Tibial artery (tissue), 4 donors: ENCODE data around the gene MYOZ3.
A peak's percentile ranks its signal among the peaks of the same experiment; 100 is the strongest.

ENCODE experiments used
- DNase-seq, 2 donors: peaks; one replicate each; pipeline ENCODE4 v3.0.0-alpha.2; 2019
- H3K27ac ChIP-seq, 2 donors: fragments of 200-600 bp; sonication (generic) in 1 of 2; 1 replicate in 1 of 2; 2 replicates in 1 of 2; pipeline ENCODE4 v1.5.1; 2018 to 2019; ENCODE audit warnings: mild to moderate bottlenecking in 1 of 2
- H3K27me3 ChIP-seq, 2 donors: fragments of 200-600 bp; sonication (generic) in 1 of 2; one replicate each; pipeline versions ENCODE4 v1.5.1 to v1.6.0; 2016 to 2019
- H3K36me3 ChIP-seq, 3 donors: fragments of 200-600 bp; sonication (generic) in 2 of 3; one replicate each; pipeline ENCODE4 v1.5.1; 2016 to 2019; ENCODE audit warnings: mild to moderate bottlenecking in 2 of 3
- H3K4me1 ChIP-seq, 4 donors: fragments of 200-600 bp; sonication (generic) in 2 of 4; 1 replicate in 3 of 4; 2 replicates in 1 of 4; pipeline ENCODE4 v1.5.1; 2016 to 2019
- H3K4me3 ChIP-seq, 2 donors: fragments of 200-600 bp; sonication (generic) in 1 of 2; 1 replicate in 1 of 2; 2 replicates in 1 of 2; pipeline ENCODE4 v1.5.1; 2018 to 2019; ENCODE audit warnings: mild to moderate bottlenecking in 2 of 2
- H3K9me3 ChIP-seq, 3 donors: fragments of 200-600 bp; sonication (generic) in 1 of 3; one replicate each; pipeline ENCODE4 v1.5.1; 2016 to 2019
- intact Hi-C: fragments of 100-400 bp; cut with DNase I; formaldehyde crosslinking; loops from one replicate; pipeline ENCODE4 v1.15.0; 2023; ENCODE audit warnings: low total_unique reads
- TF ChIP-seq, protein P1 (sequence below), 2 experiments: fragments of 200-600 bp in 1 of 2; fragments of 450-650 bp in 1 of 2; IDR thresholded peaks; one replicate each; pipeline ENCODE4 v1.5.1; 2017 to 2019; ENCODE audit warnings: antibody characterized with exemption in 2 of 2, mild to moderate bottlenecking in 1 of 2, moderate library complexity in 1 of 2

Gene MYOZ3

GRCh38 chr5:150642567-150642927 is 18.5 kb upstream of the MYOZ3 start:
- H3K4me1 ChIP-seq = peaks cover 7 to 100% (median 85%) of the 10 kb centered on the region in 4 donors
- peak overlapping the region; percentile 83 to 86 for H3K27ac ChIP-seq
- intact Hi-C loops = loop anchor here (10.0 kb wide), 1 partner anchor 158 kb away; no protein-coding TSS in a partner anchor
- peak; percentile 82 to 92 for DNase-seq
- TF ChIP-seq, protein P1, sequence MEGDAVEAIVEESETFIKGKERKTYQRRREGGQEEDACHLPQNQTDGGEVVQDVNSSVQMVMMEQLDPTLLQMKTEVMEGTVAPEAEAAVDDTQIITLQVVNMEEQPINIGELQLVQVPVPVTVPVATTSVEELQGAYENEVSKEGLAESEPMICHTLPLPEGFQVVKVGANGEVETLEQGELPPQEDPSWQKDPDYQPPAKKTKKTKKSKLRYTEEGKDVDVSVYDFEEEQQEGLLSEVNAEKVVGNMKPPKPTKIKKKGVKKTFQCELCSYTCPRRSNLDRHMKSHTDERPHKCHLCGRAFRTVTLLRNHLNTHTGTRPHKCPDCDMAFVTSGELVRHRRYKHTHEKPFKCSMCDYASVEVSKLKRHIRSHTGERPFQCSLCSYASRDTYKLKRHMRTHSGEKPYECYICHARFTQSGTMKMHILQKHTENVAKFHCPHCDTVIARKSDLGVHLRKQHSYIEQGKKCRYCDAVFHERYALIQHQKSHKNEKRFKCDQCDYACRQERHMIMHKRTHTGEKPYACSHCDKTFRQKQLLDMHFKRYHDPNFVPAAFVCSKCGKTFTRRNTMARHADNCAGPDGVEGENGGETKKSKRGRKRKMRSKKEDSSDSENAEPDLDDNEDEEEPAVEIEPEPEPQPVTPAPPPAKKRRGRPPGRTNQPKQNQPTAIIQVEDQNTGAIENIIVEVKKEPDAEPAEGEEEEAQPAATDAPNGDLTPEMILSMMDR (IDR thresholded peaks at IDR 0.05) = no peak
- no peaks in the 10 kb centered on the region for H3K9me3 ChIP-seq
- H3K27me3 ChIP-seq = no peaks in the 10 kb centered on the region
- H3K4me3 ChIP-seq = peak overlapping the region in 1 of 2 donors; percentile 11
- no peaks in the 10 kb centered on the region for H3K36me3 ChIP-seq

DNA sequence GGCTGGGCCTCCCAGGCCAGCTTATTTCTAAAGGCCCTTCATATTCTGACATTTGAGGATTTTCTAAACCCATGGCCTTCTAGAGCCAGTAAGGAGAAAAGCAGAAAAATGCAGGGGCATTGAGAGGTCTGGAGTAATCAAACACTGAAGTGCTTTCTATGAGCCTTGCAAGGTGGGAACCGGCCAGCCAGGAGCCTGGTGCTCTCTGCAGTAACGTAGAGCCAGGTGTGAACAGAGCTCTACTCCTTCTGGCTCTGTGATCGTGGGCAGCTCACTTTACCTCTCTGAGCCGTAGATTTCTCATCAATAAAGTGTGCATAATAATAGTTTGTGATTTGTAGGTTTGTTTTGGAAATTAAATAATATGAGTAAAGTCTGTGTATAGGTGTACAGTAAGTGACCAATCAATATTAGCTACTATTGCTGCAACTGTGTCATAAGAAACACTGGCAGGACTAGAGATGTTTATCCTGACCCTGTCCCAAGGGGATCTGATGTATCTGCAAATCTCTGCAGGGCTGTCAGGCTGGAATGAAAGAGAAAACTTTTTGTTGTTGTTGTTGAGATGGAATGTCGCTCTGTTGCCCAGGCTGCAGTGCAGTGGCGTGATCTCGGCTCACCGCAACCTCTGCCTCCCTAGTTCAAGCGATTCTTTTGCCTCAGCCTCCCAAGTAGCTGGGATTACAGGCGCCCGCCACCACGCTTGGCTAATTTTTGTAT is 17.9 kb upstream of the MYOZ3 start:
- H3K36me3 ChIP-seq = peaks cover under 1 to 2% (median 2%) of the 10 kb centered on the region in 3 donors
- DNase-seq = no peak
- no peaks in the 10 kb centered on the region for H3K9me3 ChIP-seq
- TF ChIP-seq, protein P1 (IDR thresholded peaks at IDR 0.05) = no peak
- peaks cover 7 to 100% (median 85%) of the 10 kb centered on the region in 4 donors for H3K4me1 ChIP-seq
- no peaks in the 10 kb centered on the region for H3K27me3 ChIP-seq
- peak overlapping the region in 1 of 2 donors; percentile 11 for H3K4me3 ChIP-seq
- intact Hi-C loops = loop anchor here (10.0 kb wide), 1 partner anchor 158 kb away; no protein-coding TSS in a partner anchor
- peak overlapping the region; percentile 83 to 86 for H3K27ac ChIP-seq

DNA sequence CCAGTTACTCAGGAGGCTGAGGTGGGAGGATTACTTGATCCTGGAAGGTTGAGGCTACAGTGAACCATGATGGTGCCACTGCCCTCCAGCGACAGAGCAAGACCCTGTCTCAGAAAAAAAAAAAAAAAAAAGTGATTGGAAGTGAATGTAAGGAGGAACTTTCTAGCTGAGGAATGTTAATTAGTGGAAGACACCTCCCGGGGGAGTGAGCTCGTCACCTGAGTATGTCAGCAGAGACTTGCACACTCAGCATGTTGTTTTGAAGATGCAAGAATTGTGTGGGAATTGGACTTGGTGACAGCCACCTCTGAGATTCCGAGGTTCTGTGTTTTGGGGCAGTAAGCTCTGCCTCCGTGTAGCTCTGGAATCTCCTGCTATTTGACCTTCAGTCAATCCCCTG is 17.0 kb upstream of the MYOZ3 start:
- H3K4me1 ChIP-seq = peaks cover 7 to 100% (median 84%) of the 10 kb centered on the region in 4 donors
- DNase-seq = peak in 1 of 2 donors; percentile 32
- H3K9me3 ChIP-seq = no peaks in the 10 kb centered on the region
- intact Hi-C loops = loop anchor here (10.0 kb wide), 1 partner anchor 159 kb away; no protein-coding TSS in a partner anchor
- no peaks in the 10 kb centered on the region for H3K27me3 ChIP-seq
- H3K4me3 ChIP-seq = no peak overlapping the region
- peak overlapping the region; percentile 83 to 86 for H3K27ac ChIP-seq
- TF ChIP-seq, protein P1 (IDR thresholded peaks at IDR 0.05) = no peak
- peaks cover 10 to 11% (median 11%) of the 10 kb centered on the region in 3 donors for H3K36me3 ChIP-seq

DNA sequence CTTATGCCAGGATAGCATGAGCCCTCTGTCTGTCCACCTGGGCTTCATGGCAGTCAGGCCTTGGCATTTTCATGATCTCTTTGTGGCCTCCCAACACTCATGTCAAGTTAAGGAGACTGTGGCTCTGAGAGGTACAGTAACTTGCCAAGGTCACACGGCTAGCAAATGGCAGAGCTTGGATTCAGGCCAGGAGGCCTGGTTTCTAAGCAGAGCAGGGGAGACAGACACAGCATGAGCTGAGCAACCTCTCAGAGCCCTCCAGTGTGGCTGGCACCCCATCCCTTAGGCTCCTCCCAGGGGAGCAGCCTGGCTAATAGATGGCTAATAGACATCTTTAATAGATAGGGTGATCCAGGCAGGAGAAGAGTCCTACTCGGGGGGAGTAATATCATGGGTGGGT is 16.5 kb upstream of the MYOZ3 start:
- TF ChIP-seq, protein P1 (IDR thresholded peaks at IDR 0.05) = no peak
- Histone ChIP-seq H3K27me3 (no peaks in the 10 kb centered on the region), H3K4me3 (no peak overlapping the region), H3K36me3 (peaks cover 14 to 16% (median 16%) of the 10 kb centered on the region in 3 donors), H3K9me3 (no peaks in the 10 kb centered on the region), H3K27ac (peak overlapping the region; percentile 83 to 86), H3K4me1 (peaks cover 7 to 100% (median 84%) of the 10 kb centered on the region in 4 donors)
- intact Hi-C loops = loop anchor here (10.0 kb wide), 1 partner anchor 160 kb away; no protein-coding TSS in a partner anchor
- peak in 1 of 2 donors; percentile 66 for DNase-seq

GRCh38 chr5:150645070-150645700 is 15.9 kb upstream of the MYOZ3 start:
- intact Hi-C loops = loop anchor here (10.0 kb wide), 1 partner anchor 160 kb away; no protein-coding TSS in a partner anchor
- Histone ChIP-seq H3K27ac (peak overlapping the region; percentile 83 to 86), H3K36me3 (peaks cover 21 to 23% (median 22%) of the 10 kb centered on the region in 3 donors), H3K4me3 (no peak overlapping the region), H3K27me3 (no peaks in the 10 kb centered on the region), H3K9me3 (no peaks in the 10 kb centered on the region), H3K4me1 (peaks cover 7 to 100% (median 83%) of the 10 kb centered on the region in 4 donors)
- TF ChIP-seq, protein P1 (IDR thresholded peaks at IDR 0.05) = no peak
- peak; percentile 73 to 85 for DNase-seq
